Activated T-cell treated with anti-CD3 and anti-CD28 coated beads for 4 hours (primary cell): ENCODE results near the gene SCNN1G.

Experiments
- DNase-seq: peaks from one replicate; pipeline ENCODE4 v3.0.0-alpha.2; 2020

The SCNN1G gene

DNA sequence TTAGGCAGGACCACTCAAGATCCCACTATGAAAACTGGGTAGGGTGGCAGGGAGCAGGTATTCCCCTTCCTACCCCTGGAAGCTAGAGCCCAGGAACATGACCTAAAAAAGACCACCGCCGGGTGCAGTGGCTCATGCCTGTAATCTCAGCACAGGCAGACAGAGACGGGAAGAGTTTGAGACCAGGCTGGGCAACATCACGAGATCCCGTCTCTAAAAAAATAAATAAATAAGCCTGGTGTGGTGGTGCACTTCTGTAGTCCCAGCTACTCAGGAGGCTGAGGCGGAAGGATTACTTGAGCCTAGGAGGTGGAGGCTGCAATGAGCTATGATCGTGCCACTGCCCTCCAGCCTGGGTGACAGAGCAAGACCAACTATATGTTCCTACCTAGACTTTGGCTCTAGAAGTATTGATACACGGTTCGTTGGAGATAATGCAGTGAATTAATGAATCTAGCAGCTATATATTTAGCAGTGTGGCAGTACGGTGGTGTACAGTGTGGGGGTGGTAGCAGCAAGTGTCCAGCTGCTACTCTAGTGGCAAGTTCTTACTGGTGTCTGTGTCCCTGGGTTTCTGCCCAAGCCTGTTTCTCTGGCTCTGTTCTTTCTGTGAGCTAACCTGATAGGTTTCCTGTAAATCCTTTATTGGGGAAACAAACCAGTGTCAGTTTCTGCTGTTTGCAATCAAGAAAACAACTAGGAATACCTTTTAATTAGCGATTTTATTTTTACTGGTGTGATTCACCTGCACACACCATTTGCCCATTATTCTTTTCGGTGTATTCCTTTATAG, 30.0 kb upstream of the SCNN1G start:
- DNase-seq = no peak

DNA sequence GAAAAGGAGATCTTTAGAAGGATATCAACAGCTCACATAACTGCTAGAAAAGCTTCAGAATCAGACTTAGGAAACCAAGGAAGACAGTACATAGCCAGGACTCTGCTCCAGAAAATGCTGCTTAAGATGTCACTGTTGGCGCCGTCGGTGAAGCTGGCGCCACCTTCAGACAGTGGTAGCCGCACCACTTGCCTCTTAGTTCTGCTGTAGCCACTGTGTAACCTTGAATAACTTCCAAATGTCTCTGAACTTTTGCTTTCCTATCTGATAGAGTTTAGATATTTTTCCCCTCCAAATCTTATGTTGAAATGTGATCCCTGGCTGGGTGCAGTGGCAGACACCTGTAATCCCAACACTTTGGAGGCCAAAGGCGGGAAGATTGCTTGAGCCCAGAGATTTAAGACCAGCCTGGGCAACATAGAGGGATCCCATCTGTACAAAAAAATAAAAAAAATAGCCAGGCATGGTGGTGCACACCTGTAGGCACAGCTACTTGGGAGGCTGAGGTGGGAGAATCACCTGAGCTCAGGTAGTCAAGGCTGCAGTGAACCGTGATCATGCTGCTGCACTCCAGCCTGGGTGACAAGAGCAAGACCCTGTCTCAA, 27.0 kb upstream of the SCNN1G start:
- DNase-seq = no peak

DNA sequence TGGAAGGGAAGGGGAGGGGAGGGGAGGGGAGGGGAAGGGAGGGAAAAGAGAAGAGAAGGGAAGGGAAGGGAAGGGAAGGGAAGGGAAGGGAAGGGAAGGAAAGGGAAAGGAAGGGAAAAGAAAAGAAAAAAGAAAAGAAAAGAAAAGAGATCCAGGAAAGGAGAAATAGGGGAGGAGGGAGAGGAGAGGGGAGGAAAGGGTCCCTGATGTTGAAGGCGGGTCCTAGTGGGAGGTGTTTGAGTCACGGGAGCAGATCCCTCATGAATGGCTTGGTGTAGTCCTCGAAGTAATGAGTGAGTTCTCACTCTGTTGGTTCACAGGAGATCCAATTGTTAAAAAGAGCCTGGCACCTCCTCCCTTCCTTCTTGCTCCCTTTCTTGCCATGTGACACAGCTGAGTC, 26.4 kb upstream of the SCNN1G start:
- no peak for DNase-seq

DNA sequence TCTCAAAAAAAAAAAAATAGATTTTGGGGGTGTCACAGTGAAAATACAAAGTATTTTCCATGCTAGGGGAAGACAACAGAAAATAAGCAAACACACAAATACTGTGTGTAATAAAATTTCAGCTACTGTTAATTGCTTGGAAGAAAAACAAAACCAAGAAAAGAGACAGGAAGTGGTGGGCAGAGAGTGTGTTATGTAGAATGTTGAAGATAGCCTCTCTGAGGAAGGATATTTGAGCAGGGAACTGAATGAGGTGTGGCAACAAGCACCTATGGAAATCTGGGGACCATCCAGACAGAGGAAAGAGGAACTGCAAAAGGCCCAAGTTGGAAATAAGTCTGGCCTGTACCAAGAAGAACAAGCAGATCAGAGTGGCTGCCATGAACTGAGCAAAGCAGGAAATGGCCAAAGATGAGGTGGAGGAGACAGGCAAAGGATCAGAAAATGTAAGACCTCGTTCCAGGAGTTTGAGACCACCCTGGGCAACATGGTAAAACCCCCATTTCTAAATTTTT, 25.5 kb upstream of the SCNN1G start:
- DNase-seq = no peak

DNA sequence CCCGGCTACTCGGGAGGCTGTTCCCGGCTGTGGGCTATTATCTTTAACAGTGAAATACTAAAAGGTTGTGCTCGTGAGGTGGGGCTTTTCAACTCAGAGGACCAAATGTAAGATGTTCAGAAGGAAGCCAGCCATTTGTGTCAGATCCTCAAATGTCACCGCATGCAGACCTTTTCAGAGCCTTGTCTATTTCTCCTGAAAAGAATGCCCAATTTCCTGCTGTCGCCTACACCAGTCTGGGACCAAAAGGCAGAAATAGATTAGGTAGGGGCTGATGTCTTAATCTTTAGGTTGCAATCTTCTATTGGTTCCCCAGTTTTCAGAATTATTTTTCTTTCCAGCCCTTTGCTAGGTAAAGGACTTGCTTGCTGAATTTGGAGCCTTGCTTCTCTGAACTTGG, 24.4 kb upstream of the SCNN1G start:
- DNase-seq = no peak

DNA sequence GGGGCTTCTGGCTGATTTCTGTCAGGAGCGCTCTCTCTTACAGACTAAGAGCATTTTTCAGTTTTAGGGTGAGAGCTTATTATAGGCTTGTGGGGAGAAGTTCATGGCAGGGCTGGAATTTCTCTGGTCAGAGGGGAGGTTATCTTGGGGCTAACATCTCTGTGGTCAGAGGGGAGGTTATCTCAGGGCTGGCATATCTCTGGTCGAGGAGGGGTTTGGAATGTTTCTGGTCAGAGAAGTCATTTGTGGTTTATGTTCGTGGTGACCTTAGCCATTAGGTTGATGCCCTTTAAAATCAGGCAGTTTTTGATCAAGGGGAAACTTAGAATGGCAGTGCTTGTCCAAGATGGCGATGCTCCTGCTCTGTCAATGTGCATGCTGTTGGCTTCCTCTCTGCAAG, 22.5 kb upstream of the SCNN1G start:
- DNase-seq = no peak

DNA sequence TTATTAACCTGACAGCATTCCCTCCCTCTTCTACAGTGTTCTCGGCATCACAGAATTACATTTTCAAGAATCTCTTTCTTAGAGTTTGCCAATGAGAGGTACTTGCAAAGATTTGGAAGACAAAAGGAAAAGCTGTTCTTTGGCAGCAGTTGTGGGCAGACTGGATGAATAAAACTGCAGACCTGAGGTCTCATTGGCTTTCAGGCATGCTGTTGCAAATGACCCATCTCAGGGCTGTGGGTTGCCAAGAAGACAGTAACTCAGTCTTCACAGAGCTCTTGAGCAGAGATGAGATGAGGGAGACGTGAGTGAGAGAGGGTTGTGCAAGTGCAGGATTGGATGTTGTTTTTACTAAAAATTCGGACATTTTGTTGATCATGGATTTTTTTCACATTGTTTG, 22.0 kb upstream of the SCNN1G start:
- no peak for DNase-seq

DNA sequence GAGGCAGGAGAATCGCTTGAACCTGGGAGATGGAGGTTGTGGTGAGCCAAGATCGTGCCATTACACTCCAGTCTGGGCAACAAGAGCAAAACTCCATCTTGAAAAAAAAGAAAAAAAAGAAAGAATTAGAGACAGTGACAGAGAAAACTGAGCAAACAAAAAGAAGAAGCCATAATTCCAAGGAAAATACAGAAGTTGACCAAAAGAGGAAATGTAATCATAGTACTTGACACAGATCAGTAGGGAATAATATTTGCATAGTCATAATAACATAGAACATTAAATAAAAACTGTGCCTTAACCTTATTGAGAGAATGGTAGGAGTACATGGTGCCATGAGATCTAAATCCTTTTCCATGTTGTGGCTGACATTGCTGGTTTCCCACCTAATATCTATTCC, 18.6 kb upstream of the SCNN1G start:
- DNase-seq = no peak

DNA sequence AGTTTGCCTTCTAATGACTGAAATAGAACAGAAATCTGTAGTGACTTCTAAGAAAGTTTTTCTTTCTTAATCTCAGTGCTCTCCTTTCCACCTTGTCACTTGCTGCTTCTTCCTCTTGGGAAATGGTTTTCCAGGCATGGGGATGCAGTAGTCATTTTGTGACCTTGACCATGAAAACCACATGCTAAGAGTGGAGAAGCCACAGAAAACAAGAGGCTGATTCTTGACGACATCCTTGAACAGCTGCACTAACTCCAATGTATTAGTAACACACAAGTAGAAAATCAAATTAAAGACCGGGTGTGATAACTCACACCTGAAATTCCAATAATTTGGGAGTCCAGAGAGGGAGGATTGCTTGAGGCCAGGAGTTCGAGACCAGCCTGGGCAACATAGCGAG, 17.8 kb upstream of the SCNN1G start:
- no peak for DNase-seq

DNA sequence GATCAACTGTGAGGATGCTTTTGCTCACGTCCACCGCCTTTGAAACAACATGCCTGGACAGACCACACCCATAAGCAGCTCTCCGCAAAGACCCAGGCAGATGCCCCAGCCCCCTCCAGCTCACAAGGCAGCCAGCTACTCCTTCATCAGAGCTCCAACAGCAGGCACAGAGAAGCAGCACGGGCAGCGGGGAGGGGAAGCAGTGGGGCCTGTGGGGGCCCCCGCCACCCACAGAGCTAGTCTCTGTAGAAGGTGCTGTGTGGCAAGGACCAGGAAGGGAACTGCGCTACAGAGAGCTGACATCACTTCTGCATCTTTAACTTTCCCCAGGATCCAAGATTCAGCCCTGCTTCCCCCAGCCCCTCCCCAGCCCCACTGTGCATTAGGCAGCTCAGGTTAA, 10.0 kb upstream of the SCNN1G start:
- no peak for DNase-seq

DNA sequence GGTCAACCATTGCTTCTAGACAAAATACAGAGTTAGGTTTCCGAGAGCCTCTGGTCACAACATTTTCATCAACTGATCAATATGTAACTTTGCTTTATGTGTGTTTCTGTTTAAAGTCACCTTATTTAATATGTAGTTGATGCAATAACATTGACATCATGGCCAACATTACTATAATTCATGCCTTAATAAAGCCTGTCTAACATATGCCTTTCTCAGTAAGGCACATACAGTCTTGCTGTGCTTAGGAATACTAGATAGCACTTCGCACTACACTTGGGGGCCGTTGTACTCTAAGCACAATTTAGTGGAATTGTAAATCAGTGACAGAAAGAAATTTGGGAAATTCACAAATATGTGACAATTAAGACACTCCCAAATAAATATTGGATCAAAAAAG, 9.6 kb upstream of the SCNN1G start:
- DNase-seq = no peak

DNA sequence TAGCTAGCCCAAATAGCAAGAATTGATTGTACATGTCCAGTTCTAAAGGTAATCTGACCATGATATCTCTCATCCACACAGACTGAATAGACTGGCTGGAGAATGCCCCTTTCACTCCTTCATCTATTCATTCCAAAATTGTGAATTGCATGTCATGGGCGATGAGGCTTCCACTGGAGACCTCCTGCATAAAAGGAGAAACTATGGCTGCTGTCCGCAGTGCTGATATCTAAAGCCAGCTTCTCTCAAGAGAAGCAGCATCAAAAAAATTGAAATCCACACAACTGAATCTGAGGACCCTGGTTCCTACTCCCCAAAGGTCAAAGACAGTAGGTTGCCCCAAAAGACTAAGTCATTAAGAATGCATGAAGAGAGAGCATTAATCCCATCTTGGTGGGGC, 7.9 kb upstream of the SCNN1G start:
- DNase-seq = no peak

DNA sequence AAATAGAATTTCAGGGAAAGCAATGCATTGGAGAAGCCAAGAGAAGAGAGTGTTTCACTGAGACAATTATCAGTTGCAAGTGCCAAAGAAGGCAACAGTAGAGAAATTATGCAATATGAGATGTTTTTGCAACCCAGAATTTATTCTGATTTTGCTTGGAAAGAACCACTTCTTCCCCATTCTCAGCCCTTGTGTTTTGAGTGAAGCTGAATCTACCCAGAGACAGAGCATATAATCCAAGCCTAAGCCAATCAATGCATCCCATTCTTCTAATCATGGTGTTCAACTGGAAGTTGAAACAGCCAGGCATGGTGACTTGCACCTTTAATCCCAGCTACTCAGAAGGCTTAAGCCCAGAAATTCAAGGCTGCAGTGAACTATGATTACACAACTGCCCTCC, 6.9 kb upstream of the SCNN1G start:
- no peak for DNase-seq

DNA sequence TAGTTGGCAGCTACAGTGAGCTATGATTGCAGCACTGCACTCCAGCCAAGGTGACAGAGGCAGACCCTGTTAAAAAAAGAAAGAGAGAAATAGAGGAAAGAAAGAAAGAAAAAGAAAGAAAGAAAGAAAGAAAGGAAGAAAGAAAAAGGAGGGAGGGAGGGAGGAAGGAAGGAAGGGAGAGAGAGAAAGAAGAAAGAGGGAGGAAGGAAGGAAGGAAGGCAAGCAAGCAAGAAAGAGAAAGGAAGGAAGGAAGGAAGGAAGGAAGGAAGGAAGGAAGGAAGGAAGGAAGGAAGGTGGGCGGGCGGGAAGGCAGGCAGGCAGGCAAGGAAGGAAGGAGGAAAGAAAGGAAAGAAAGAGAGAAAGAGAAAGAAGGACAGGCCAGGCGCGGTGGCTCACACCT, 1.0 kb upstream of the SCNN1G start:
- no peak for DNase-seq

DNA sequence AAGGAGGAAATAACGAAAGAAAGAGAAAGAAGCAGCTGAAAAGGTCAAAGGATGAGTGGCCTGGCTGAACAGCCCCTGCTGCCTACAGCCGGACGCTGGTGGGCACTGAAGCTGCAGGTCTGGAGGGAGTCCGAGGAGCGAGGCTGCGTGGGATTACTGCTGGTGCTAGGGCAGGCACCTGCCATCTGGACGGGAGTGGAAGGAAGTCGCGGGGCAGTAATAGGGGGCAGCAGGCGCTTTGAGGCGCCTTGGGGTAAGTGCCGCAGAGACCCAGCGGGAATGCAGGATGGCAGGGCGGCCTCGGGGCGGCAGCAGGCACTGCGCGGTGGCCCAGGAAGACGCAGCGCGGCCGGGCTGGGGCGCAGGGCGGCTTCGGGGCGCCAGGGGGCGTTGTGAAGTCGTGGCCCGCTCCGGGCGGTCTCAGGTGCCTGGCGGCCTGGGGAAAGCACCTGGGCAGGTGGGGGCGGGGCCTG, 303 bp upstream of the SCNN1G start:
- DNase-seq = peak; percentile 51

DNA sequence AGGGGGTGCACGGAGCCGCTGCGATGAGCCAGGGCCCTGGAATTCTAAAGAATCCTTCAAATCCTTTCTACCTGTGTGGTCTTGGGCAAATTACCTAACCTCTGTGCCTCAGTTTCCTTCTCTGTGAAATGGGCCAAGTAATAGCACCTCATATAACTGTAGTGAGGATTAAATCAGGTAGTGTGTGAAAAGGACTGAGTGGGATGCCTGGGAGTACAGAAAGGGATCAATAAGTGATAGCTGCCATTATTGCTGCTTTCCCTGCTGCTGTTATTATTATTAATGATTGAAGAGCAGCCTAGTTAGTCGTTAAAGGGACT, 958 bp downstream of the SCNN1G start:
- DNase-seq = no peak

DNA sequence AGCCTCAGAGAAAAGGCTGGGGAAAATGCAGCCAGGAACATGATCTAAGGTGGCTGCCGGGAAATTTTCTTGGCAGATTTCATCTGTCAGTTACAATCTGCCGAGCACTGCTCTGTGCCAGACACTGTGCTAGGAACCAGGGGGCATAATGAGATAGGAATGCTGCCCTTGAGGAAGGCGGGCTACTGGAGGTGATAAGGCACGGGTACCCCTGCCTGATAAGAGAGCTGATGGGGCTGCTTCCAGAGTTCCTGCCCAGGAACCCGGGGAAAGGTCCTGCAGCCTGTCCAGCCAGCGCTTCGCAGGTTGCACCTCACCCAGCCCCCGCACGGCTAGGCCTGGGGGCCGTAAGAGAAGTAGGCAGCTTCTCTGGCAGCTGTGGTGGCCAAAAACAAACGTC, 3.1 kb downstream of the SCNN1G start:
- DNase-seq = no peak

DNA sequence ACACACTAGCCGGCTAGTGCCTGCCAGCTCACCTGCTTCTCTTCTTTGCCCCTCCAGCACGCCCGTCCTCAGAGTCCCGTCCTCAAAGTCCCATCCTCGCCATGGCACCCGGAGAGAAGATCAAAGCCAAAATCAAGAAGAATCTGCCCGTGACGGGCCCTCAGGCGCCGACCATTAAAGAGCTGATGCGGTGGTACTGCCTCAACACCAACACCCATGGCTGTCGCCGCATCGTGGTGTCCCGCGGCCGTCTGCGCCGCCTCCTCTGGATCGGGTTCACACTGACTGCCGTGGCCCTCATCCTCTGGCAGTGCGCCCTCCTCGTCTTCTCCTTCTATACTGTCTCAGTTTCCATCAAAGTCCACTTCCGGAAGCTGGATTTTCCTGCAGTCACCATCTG, 3.6 kb downstream of the SCNN1G start:
- no peak for DNase-seq

DNA sequence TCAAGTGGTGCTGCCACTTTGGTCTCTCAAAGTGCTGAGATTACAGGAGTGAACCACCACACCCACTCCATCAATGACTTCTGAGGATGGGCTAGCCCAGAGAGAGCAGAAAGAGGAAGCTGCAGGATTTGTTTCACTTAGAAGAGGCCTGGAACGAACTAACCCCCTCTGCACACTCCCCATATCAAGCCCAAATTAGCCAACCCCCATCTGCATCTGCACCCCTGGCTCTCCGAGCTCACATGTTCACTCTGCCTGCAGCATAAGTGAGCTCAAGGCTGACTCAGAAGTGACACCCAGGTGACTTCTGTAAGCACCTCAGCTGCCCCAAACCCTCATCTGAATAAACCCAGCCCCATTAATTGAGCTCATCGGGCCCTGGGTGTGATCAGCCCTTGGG, 4.8 kb downstream of the SCNN1G start:
- no peak for DNase-seq

DNA sequence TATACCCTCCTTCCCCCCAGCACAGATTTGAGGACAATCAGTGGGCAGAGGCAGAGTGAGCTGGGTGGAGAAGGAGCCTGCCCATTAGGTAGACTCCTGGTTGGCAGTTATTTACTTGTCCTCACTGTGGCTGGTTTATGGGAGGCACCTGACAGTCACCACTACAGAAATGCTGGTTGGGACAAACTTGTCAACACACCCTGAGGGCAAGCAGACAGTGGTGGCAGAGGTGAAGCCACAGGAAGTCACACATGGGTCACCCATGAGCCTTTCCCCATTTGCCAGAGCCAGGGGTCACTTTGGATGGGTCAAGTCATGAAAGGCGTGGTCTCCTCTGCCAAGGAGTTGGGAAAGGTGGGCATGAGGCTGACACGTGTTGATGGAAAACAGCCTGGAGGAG, 6.4 kb downstream of the SCNN1G start:
- DNase-seq = no peak

DNA sequence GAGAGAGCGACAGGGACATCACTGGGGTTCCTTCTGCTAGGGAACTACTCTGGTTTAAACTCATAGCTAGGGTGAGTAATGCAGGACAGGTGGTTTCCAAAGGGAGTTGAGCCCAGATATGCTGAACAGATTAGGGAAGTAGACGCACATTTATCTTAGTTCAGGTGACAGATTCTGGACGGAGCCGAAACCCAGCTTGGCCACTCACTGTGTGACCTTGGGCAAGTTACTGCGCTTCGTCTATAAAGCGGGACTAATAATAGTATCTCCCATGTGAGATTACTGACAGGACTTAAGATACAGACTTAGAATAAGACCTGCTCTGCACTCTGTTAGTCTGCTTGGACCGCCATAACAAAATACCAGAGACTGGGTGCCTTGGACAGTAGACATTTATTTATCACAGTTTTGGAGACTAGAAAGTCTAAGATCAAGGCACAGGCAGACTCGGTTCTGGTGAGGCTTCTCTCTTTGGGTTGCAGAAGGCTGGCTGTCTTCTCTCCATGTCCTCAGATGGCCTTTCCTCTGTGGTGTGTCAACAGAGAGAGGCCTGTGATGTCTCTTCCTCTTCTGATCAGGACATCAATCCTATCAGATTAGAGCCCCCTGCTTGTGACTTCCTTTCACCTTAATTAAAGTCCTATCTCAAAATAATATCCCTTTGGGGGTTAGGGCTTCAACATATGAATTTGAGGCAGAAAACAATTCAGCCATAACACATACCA, 12.1 kb downstream of the SCNN1G start:
- DNase-seq = no peak

DNA sequence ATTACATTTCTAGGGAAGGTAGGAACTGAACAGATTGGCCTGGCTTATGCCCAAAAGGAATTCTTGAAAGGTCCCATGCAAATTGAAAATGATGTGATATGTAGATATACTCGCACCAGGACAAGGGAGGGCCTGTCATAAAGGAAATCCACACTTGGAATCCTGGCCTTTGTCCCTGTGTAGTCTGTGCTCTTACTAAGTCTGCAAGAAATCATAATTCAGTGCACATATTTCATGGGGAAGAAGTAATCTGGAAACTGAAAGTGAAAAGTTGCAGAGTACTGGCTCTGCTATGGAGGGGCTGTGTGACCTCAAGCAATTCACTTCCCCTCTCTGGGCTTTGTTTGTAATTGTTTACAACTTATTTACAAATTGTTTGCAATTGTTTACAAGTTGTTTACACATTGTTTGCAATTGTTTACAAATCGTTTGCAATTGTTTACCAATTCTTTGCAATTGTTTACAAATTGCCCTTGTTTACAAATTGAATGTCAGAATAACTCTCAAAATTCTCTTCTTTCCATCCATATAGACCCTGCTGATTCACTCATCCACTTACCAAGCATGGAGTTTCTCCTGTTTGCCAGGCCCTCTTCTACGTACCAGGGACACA, 12.9 kb downstream of the SCNN1G start:
- no peak for DNase-seq

DNA sequence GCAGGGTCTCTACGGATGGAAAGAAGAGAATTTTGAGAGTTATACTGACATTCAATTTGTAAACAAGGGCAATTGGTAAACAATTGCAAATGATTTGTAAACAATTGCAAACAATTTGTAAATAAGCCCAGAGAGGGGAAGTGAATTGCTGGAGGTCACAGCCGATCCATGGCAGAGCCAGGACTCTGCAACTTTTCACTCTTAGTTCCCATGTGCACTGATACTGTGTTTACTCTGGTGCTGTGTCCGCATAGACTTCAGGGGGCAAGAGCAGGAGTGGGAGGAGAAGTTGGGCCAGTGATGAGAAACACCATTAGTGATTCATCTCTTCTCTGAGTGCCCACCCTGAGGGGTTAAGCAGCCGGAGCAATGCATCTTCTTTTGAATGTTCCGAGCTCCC, 14.0 kb downstream of the SCNN1G start:
- DNase-seq = no peak

DNA sequence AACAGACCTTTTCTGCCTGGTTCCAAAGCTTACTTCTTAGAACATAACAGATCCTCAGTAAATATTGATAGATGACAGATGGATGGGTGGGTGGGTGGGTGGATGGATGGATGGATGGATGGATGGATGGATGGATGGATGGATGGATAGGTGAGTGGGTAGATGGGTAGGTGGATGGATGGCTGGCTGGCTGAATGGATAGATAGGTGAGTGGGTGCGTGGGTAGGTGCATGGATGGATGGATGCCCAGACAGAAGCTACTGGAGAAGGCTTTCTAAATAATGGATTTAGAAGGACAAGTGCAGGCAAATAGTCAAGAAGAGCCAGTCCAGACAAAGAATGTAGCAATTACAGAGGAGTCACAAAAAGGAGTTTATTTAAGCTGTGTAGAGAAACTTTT, 19.6 kb downstream of the SCNN1G start:
- DNase-seq = no peak
